ENCODE data around the gene SNAP25.

The SNAP25 gene

DNA sequence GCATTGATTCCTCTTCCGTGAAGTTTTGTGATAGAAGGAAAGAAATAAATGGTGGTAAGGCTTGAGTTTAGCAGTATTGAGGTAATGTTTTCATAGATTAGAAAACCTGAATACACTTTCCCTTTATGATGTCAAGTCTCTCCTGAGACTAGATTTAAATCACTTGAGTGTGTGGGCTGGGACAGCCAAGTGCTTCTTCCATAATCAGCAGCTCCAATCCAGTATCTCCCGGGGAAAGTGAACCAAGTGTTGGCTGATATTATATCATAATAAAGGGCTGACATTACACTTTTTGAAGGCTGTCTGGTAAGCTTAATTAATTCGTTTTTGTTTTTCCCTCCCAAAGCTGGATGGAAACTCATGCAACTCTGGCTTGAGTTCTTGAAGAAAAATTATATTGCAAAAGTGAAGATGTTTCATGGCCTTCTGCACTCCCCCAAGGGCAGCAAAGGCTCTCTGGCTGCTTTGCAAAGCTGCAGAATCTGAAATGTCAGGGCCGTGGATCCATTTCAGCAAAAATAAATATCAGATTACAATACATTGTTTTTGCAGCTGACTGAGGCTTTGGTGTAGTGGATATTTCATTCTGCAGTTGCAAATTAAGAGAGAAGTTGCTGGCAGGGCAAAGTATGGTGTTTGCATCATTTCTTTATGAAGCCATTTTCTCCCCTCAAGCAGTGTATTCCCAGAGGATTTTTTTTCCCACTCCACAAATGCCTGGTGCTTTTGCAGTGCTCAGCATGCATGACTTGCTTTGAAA lies 114.2 kb downstream of the SNAP25 start:
- peaks cover 4% of the 10 kb centered on the region for H3K4me1 ChIP-seq (ENCODE audit: insufficient read depth, poor library complexity, severe bottlenecking)
- no peak overlapping the region for H3K4me3 ChIP-seq (ENCODE audit: severe bottlenecking)
- no peaks in the 10 kb centered on the region for H3K27me3 ChIP-seq (ENCODE audit: insufficient read depth, poor library complexity, severe bottlenecking)
- no peak overlapping the region for H3K27ac ChIP-seq (ENCODE audit: poor library complexity, severe bottlenecking)
- H3K9me3 ChIP-seq (ENCODE audit: severe bottlenecking) = no peaks in the 10 kb centered on the region
- DNase-seq (ENCODE audit: low spot score) = no peak
- TF ChIP-seq, protein P1, sequence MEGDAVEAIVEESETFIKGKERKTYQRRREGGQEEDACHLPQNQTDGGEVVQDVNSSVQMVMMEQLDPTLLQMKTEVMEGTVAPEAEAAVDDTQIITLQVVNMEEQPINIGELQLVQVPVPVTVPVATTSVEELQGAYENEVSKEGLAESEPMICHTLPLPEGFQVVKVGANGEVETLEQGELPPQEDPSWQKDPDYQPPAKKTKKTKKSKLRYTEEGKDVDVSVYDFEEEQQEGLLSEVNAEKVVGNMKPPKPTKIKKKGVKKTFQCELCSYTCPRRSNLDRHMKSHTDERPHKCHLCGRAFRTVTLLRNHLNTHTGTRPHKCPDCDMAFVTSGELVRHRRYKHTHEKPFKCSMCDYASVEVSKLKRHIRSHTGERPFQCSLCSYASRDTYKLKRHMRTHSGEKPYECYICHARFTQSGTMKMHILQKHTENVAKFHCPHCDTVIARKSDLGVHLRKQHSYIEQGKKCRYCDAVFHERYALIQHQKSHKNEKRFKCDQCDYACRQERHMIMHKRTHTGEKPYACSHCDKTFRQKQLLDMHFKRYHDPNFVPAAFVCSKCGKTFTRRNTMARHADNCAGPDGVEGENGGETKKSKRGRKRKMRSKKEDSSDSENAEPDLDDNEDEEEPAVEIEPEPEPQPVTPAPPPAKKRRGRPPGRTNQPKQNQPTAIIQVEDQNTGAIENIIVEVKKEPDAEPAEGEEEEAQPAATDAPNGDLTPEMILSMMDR (IDR thresholded peaks at IDR 0.05; ENCODE audit: poor library complexity, severe bottlenecking) = no peak
- ATAC-seq (ENCODE audit: low read depth) = no peak
- H3K36me3 ChIP-seq (ENCODE audit: low read depth) = no peaks in the 10 kb centered on the region

DNA sequence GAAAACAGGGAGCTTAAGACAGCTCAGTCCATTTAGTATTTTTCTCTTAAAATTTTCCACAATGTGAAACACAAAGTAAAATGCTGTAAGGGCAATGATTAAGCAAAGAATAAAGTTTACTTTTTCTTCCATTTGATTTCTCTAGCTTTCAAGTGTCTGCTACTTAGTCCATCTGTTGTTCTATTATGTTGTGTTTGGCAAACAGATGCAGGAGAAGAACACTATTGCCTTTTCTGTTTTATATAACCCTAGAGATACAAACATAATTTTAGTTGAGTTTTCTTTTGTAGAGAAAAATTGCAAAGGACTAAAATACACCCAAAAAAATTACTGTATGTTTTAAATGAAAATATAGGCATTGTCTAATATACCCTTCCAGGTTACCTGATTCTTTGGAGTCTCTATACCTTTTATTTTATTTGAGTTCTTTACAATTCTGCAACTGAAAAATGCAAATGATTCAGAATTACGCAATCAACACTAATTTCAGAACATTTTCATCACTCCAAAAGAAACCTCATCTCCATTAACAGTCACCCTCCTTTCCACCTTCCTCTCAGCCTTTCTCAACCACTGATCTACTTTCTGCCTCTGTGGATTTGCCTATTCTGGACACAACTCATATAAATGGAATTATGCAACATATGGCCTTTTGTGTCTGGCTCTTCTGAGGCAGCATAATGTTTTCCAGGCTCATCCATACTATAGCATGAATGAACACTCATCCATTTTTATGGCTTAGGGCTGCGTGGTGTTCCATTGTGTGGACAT lies 118.5 kb downstream of the SNAP25 start:
- Histone ChIP-seq H3K4me3 (ENCODE audit: severe bottlenecking) (no peak overlapping the region), H3K27me3 (ENCODE audit: insufficient read depth, poor library complexity, severe bottlenecking) (no peaks in the 10 kb centered on the region), H3K27ac (ENCODE audit: poor library complexity, severe bottlenecking) (no peak overlapping the region), H3K9me3 (ENCODE audit: severe bottlenecking) (no peaks in the 10 kb centered on the region), H3K4me1 (ENCODE audit: insufficient read depth, poor library complexity, severe bottlenecking) (peaks cover 4% of the 10 kb centered on the region), H3K36me3 (ENCODE audit: low read depth) (no peaks in the 10 kb centered on the region)
- ATAC-seq (ENCODE audit: low read depth) (no peak), DNase-seq (ENCODE audit: low spot score) (no peak)
- TF ChIP-seq, protein P1 (IDR thresholded peaks at IDR 0.05; ENCODE audit: poor library complexity, severe bottlenecking) = no peak

- DNase-seq (ENCODE audit: low spot score) (no peak), ATAC-seq (ENCODE audit: low read depth) (no peak)
- no peaks in the 10 kb centered on the region for H3K36me3 ChIP-seq (ENCODE audit: low read depth)
Observed at GRCh38 chr20:10338426-10339180, 120.0 kb downstream of the SNAP25 start.

DNA sequence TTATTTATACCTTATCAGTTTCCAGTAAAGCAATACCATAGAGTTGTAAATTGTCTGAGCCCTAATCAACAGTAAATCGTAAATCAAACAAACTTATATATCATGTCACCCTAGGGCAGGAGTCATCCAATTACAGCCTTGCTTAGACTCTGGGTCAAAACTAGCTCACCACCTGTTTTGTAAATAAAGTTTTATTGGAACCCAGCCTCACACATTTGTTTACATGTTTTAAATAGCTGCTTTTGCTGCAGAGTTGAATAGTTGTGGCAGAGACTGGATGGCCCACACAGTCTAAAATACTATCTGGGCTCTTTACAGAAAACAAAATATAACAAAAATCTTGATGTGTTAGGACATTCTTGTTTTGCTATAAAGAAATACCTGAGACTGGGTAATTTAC lies 121.0 kb downstream of the SNAP25 start:
- Histone ChIP-seq H3K36me3 (ENCODE audit: low read depth) (no peaks in the 10 kb centered on the region), H3K4me1 (ENCODE audit: insufficient read depth, poor library complexity, severe bottlenecking) (peaks cover 4% of the 10 kb centered on the region), H3K27ac (ENCODE audit: poor library complexity, severe bottlenecking) (no peak overlapping the region), H3K4me3 (ENCODE audit: severe bottlenecking) (no peak overlapping the region), H3K27me3 (ENCODE audit: insufficient read depth, poor library complexity, severe bottlenecking) (no peaks in the 10 kb centered on the region), H3K9me3 (ENCODE audit: severe bottlenecking) (no peaks in the 10 kb centered on the region)
- TF ChIP-seq, protein P1 (IDR thresholded peaks at IDR 0.05; ENCODE audit: poor library complexity, severe bottlenecking) = no peak
- ATAC-seq (ENCODE audit: low read depth) = no peak
- no peak for DNase-seq (ENCODE audit: low spot score)

More at GRCh38 chr20:10338426-10339180, 120.0 kb downstream of the SNAP25 start:
- H3K27me3 ChIP-seq (ENCODE audit: insufficient read depth, poor library complexity, severe bottlenecking) = no peaks in the 10 kb centered on the region
- no peaks in the 10 kb centered on the region for H3K9me3 ChIP-seq (ENCODE audit: severe bottlenecking)
- no peak overlapping the region for H3K4me3 ChIP-seq (ENCODE audit: severe bottlenecking)
- peaks cover 4% of the 10 kb centered on the region for H3K4me1 ChIP-seq (ENCODE audit: insufficient read depth, poor library complexity, severe bottlenecking)
- no peak overlapping the region for H3K27ac ChIP-seq (ENCODE audit: poor library complexity, severe bottlenecking)
- TF ChIP-seq, protein P1 (IDR thresholded peaks at IDR 0.05; ENCODE audit: poor library complexity, severe bottlenecking) = no peak
